IPS-18c (cell line): ENCODE measurements around the gene STRA6.

Experiments used
- H3K4me3 ChIP-seq: 2 replicates; pipeline ENCODE4 v1.7.0; 2013; ENCODE audit warnings: low read depth, mild to moderate bottlenecking, low read length, moderate library complexity; ENCODE audit not compliant: insufficient read depth
- H3K9me3 ChIP-seq: one replicate; pipeline ENCODE4 v1.6.1; 2013; ENCODE audit warnings: mild to moderate bottlenecking, low read length, moderate library complexity; ENCODE audit not compliant: control insufficient read depth, insufficient read depth

STRA6 gene

DNA sequence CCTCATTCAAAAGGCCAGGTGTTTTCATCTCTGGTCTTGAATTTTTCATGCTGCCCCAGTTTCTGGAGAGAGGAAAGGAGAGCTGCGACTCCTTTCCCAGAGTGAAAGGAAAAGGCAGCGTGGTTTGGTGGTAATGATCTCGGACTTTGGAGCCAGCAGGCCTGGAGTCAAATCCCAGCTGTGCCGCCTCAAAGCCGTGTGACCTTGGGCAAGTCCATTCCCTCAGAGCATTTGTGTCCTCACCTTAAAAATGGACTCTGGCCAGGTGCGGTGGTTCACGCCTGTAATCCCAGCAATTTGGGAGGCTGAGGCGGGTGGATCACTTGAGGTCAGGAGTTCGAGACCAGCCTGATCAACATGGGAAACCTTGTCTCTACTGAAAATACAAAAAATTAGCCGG lies 28.9 kb upstream of the STRA6 start:
- no peak overlapping the region for H3K4me3 ChIP-seq
- H3K9me3 ChIP-seq, result peaks cover 2% of the 10 kb centered on the region

DNA sequence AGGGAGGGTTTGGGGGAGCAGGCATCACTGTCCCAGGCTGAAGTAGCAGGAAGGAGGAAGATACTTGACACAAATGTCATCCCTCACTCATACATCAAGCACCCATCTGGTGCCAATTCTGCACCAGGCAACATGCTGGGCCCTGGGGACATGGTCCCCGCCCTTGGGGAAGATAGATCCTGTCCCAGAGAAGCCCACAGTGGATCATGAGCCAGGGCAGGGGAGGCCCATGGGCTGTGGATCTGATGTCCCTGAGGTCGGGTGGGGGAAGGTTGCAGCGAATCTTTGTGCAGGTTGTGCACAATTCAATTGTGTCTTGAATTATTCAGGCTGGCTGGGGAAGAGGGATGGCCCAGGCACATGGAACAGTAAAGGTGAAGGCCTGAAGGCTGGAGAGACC lies 27.1 kb upstream of the STRA6 start:
- H3K4me3 ChIP-seq, result no peak overlapping the region

GRCh38 chr15:74228723-74229081 lies 26.1 kb upstream of the STRA6 start:
- Histone ChIP-seq H3K4me3 (no peak overlapping the region), H3K9me3 (no peaks in the 10 kb centered on the region)

More for the DNA sequence above, 27.1 kb upstream of the STRA6 start:
- peaks cover 2% of the 10 kb centered on the region for H3K9me3 ChIP-seq

DNA sequence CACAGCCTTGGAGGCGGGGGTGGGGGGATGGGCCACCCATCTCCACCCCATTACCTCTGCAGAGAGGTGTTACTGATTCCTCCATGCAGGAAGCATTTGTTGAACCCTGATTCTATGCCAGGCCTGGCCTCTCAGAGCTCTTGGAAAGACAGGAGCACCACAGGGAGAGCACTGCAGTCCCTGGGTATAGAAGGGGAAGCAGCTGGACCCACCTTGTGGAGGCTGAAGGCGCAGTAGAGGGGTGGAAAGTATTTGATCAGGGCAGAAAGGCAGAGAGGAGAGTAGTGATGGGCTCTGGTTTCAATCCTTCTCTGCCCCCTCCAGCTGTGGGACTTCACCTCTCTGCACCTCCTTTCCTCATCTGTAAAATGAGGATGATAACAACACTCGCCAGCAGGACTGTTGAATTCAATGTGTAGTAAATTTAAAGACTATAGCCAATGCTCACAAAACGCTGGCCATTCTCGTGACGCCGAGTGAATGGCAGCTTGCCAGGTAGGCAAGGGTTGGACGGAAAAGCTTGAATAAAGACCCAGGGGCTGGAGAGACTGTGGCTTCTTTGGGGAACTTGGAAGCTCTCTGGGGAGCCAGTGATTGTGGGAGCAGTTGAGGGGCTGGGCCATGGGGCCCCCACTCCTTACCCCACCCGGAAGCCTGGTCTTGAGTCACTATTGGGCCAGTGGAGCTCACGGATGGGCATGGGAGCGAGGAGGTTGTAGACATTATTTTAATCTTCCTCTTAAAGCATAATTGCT lies 25.6 kb upstream of the STRA6 start:
- no peaks in the 10 kb centered on the region for H3K9me3 ChIP-seq
- H3K4me3 ChIP-seq, result no peak overlapping the region

- H3K9me3 ChIP-seq, result no peaks in the 10 kb centered on the region
- H3K4me3 ChIP-seq, result no peak overlapping the region
Measured at GRCh38 chr15:74226761-74227540, 24.4 kb upstream of the STRA6 start.

DNA sequence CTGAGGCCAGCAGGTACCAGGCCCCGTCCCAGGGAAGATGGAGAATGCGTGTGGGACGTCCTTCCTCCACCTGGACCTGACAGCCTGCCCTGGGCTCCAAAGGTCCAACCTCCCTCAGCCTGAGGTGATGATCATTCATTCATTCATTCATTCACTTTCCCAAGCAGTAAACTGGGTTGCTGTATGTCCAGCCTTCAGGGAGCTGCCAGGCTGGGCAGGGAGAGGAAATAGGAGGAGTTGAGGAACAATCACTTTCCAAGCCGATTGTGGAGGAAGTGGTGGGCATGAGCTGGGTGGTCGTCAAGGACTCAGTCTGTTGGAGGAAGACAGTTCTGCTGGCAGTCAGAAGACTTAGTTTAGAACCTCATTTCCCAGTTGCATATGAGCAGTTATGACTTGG lies 23.3 kb upstream of the STRA6 start:
- H3K4me3 ChIP-seq, result no peak overlapping the region
- H3K9me3 ChIP-seq, result no peaks in the 10 kb centered on the region

GRCh38 chr15:74222240-74223119 lies 19.9 kb upstream of the STRA6 start:
- Histone ChIP-seq H3K9me3 (no peaks in the 10 kb centered on the region), H3K4me3 (no peak overlapping the region)

DNA sequence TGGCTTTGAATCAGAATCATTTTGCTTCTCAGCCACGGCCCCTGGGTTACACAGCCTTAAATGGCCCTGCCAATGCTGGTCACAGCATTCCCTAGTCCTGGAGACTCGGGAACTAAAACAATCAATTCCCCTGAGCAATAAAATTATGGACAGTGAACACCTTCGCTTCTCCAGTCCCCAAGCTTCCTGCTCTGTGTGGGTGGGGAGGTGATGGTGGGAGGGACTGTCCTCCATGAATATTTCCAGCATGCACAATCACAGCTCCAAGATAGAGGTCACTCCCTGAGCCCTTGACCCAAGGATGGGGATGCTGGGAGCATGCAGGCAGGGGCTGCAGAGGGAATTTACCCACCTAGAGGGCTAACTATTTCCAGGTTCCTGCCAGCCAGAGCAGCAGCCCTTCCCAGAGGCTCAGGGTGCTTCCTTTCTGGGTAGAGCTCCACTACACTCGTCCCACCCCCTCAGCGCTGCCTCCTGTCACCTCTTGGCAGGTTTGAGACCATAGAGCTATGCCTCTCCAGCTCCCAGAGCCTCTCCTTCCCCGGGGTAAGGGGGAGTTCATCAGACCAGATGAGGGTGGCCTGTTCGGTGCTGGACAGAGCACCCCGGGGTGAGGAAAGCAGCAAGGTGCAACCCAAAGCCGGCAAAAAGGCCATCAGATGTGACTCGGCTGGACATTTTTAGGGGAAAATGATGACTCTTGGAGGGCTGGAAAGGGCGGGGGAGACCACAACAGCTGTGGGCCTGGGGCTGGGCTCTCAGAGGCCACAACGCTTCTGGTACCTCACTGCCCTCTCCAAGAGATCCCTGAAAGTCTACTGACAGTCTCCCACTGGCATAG lies 19.0 kb upstream of the STRA6 start:
- Histone ChIP-seq H3K4me3 (no peak overlapping the region), H3K9me3 (no peaks in the 10 kb centered on the region)

- Histone ChIP-seq H3K9me3 (no peaks in the 10 kb centered on the region), H3K4me3 (no peak overlapping the region)
Measured at GRCh38 chr15:74220475-74221248, 18.1 kb upstream of the STRA6 start.

GRCh38 chr15:74217907-74218885 lies 15.6 kb upstream of the STRA6 start:
- Histone ChIP-seq H3K9me3 (no peaks in the 10 kb centered on the region), H3K4me3 (no peak overlapping the region)

DNA sequence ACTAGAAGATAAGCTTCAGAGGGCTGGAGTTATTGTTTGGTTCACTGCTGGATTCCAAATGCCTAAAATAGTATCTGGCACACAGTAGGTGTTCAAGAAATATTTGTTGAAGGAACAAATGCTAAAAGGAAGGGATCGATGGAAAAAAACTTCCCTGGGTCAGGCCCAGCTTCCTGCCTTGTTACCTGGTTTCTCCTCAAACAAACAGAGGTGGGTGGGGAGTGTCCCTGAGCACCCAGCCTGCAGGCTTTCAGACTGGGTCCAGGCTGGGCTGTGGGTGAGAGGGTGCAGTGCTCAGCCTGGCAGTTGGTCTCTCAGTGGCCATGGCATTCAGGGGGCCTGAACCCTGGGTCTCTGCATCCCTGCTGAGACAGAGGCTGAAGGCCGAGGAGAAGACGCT lies 14.4 kb upstream of the STRA6 start:
- no peak overlapping the region for H3K4me3 ChIP-seq
- H3K9me3 ChIP-seq, result no peaks in the 10 kb centered on the region

DNA sequence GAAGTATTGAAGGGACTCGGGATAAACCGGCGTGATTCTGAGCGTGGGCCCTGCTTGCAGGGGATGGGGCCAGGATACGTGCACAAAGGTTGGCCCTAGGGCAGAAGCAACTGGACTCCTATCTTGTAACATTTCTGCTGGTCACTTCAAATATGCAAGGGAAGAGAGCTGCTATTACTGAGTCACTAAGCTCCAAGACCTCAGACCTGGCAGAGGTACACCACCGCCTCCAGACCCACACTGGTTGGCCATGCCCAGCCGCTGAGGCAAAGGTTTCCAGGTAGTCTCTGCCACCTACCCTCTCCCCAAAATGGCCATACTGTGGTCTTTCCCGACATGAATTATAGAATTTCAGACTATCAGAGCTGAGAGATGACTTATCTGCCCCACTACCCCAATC lies 13.4 kb upstream of the STRA6 start:
- Histone ChIP-seq H3K4me3 (no peak overlapping the region), H3K9me3 (no peaks in the 10 kb centered on the region)

DNA sequence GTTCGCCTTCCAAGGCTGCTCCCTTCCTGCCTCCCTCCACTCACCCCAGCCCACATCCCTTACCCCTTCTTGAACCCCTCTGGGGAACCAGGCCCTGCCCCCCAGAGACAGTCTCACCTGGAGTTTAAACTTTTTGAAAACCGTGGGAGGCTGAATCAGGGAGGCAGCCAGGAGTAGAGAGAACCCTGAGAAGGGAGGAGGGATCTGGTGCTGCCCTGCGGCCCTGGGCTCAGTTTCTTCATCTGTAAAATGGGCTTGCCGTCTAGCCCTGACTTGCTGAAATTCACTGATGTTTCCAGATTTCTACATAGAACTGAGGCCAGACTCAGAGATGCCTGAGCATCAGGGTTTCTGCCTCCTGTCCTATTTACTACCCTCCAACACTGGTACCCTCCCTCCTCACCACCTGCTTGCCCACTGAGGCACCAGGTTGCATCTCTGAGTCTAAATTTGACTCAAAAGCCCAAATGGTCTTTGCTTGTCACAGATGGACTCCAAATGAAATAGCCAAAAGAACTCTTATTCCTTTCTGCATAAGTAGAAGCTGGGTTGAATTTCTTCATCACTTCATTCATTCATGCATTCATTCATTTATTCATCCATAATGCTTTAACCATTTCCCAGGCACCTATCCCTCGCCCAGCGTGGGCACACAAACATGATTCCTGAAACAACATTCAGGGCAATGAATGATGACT lies 11.9 kb upstream of the STRA6 start:
- Histone ChIP-seq H3K9me3 (no peaks in the 10 kb centered on the region), H3K4me3 (no peak overlapping the region)

GRCh38 chr15:74213858-74214284 lies 11.3 kb upstream of the STRA6 start:
- Histone ChIP-seq H3K4me3 (no peak overlapping the region), H3K9me3 (no peaks in the 10 kb centered on the region)

DNA sequence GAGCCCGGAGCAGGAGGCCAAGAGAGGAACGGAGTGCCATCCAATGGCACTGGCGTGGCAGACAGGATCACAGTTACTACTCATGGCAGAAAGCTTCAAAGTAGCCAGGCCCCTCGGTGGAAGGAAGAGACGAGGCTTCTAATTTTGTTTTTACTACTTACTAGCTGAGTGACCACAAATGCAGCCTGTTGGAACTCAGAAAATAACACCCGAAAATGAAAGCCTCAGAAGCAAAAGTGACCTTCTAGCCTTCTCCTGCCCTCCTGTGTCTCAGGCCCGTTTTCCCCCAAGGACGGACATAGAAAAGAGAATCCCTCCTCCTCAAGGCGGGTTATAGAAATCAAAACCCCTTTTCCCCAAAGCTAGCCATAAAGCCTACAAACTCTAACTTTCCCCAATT lies 9.9 kb upstream of the STRA6 start:
- no peaks in the 10 kb centered on the region for H3K9me3 ChIP-seq
- H3K4me3 ChIP-seq, result no peak overlapping the region
